Fibroblast of skin of back (primary cell): ENCODE results near the gene TOMM5.

Experiments used
- DNase-seq: peaks from one replicate; pipeline ENCODE4 v3.0.0-alpha.2; 2013

The TOMM5 gene

GRCh38 chr9:37561682-37562081, 30.7 kb downstream of the TOMM5 start:
- no peak for DNase-seq

- no peak for DNase-seq
Observed at GRCh38 chr9:37559855-37560592, 32.4 kb downstream of the TOMM5 start.

GRCh38 chr9:37559125-37559524, 33.3 kb downstream of the TOMM5 start:
- DNase-seq, result no peak

GRCh38 chr9:37555786-37556185, 36.6 kb downstream of the TOMM5 start:
- peak; percentile 77 for DNase-seq

GRCh38 chr9:37554318-37554717, 38.1 kb downstream of the TOMM5 start:
- DNase-seq, result peak; percentile 42

- no peak for DNase-seq
Observed at GRCh38 chr9:37551888-37552287, 40.5 kb downstream of the TOMM5 start.

GRCh38 chr9:37551468-37551867, 40.9 kb downstream of the TOMM5 start:
- DNase-seq, result no peak

GRCh38 chr9:37550781-37551180, 41.6 kb downstream of the TOMM5 start:
- DNase-seq, result peak; percentile 57

GRCh38 chr9:37549527-37549926, 42.9 kb downstream of the TOMM5 start:
- DNase-seq, result no peak

GRCh38 chr9:37547328-37547878, 45.0 kb downstream of the TOMM5 start:
- DNase-seq, result no peak

GRCh38 chr9:37543468-37543867, 48.9 kb downstream of the TOMM5 start:
- no peak for DNase-seq

- DNase-seq, result no peak
Observed at GRCh38 chr9:37542895-37543294, 49.5 kb downstream of the TOMM5 start.

GRCh38 chr9:37542488-37542887, 49.9 kb downstream of the TOMM5 start:
- DNase-seq, result no peak

GRCh38 chr9:37541465-37541864, 50.9 kb downstream of the TOMM5 start:
- DNase-seq, result no peak

GRCh38 chr9:37540634-37541033, 51.8 kb downstream of the TOMM5 start:
- DNase-seq, result no peak

GRCh38 chr9:37539634-37540033, 52.8 kb downstream of the TOMM5 start:
- DNase-seq, result no peak
